Measurements from ENCODE around the gene IRF4. TPM values are rescaled to one million over a fixed set of nuclear protein-coding genes. Genes with fewer than 3 reads are reported as not detected.

IRF4 gene
- polyA plus RNA-seq, 1 of the 3 experiments (the other 2 are of a cell fraction) = not detected

- no peaks in the 10 kb centered on the region for H3K9me2 ChIP-seq
These were observed 31.0 kb downstream of the IRF4 start for GRCh38 chr6:422433-423054.

GRCh38 chr6:423055-423798, 31.7 kb downstream of the IRF4 start:
- Histone ChIP-seq H3K4me1 (ENCODE audit: control insufficient read depth in 1 of 2, insufficient read depth in 2 of 2, low read depth in 1 of 2, low read length in 1 of 2) (peaks cover 0 to 4% of the 10 kb centered on the region in 2 experiments; a peak in 1 of 4 replicates), H3K9me3 (no peaks in the 10 kb centered on the region), H3K79me2 (ENCODE audit: insufficient read depth) (no peaks in the 10 kb centered on the region), H2AFZ (ENCODE audit: low read depth) (no peak overlapping the region), H3K4me3 (ENCODE audit: low read depth in 2 of 2, low read length in 1 of 2) (no peak overlapping the region), H3K27me3 (ENCODE audit: insufficient read depth) (peaks cover 16% of the 10 kb centered on the region), H4K20me1 (ENCODE audit: insufficient read depth) (no peaks in the 10 kb centered on the region), H3K9me2 (no peaks in the 10 kb centered on the region), H3K9ac (no peak overlapping the region), H3K4me2 (no peak overlapping the region), H3F3A (replicated peaks; ENCODE audit: insufficient read depth) (peaks cover 4% of the 10 kb centered on the region), H3K27ac (ENCODE audit: low read depth in 2 of 2, low read length in 1 of 2) (no peak overlapping the region), H3K36me3 (replicated peaks in 1 of 2; ENCODE audit: control insufficient read depth in 1 of 2, insufficient read depth in 2 of 2, low read length in 1 of 2) (no peaks in the 10 kb centered on the region)
- ChIA-PET POLR2A (no interaction called here), CTCF (no interaction called here)
- TF ChIP-seq IRF3 (IDR thresholded peaks at IDR 0.05; ENCODE audit: low read depth, low read length) = no peak
- TF ChIP-seq CTCF (IDR thresholded peaks at IDR 0.05) = no peak
- TF ChIP-seq SIN3A (IDR thresholded peaks at IDR 0.05; ENCODE audit: borderline replicate concordance, low read depth, low read length) = no peak
- TF ChIP-seq GABPA (IDR thresholded peaks at IDR 0.05; ENCODE audit: low read depth) = no peak
- no peak for TF ChIP-seq ELF1 (IDR thresholded peaks at IDR 0.05)
- no peak for TF ChIP-seq TCF12 (IDR thresholded peaks at IDR 0.05)
- TF ChIP-seq CHD2 (IDR thresholded peaks at IDR 0.05; ENCODE audit: low read length, partially characterized antibody) = no peak
- no peak for TF ChIP-seq NFIC (IDR thresholded peaks at IDR 0.05; ENCODE audit: borderline replicate concordance)
- TF ChIP-seq USF1 (IDR thresholded peaks at IDR 0.05; ENCODE audit: borderline replicate concordance, low read depth) = no peak
- TF ChIP-seq NRF1 (IDR thresholded peaks at IDR 0.05; ENCODE audit: low read depth, low read length) = no peak
- TF ChIP-seq FOXJ3 (CRISPR knock-in tag; IDR thresholded peaks at IDR 0.05) = no peak
- no peak for DNase-seq
- 57% methylated on average over 10 of the region's 11 CpGs for WGBS (ENCODE audit: low lambda C conversion rate)

More at GRCh38 chr6:422433-423054, 31.0 kb downstream of the IRF4 start:
- 13% methylated on average over 6 of the region's 6 CpGs for WGBS (ENCODE audit: low lambda C conversion rate)
- Histone ChIP-seq H3K4me3 (ENCODE audit: low read depth in 2 of 2, low read length in 1 of 2) (no peak overlapping the region), H3F3A (replicated peaks; ENCODE audit: insufficient read depth) (peaks cover 4% of the 10 kb centered on the region), H2AFZ (ENCODE audit: low read depth) (no peak overlapping the region), H3K9me3 (no peaks in the 10 kb centered on the region), H3K79me2 (ENCODE audit: insufficient read depth) (no peaks in the 10 kb centered on the region), H3K4me2 (no peak overlapping the region), H3K27me3 (ENCODE audit: insufficient read depth) (peaks cover 13% of the 10 kb centered on the region; the same call in 1 of the 2 replicates), H3K9ac (no peak overlapping the region), H3K4me1 (ENCODE audit: control insufficient read depth in 1 of 2, insufficient read depth in 2 of 2, low read depth in 1 of 2, low read length in 1 of 2) (peaks cover 0 to 4% of the 10 kb centered on the region in 2 experiments; a peak in 1 of 4 replicates), H3K36me3 (replicated peaks in 1 of 2; ENCODE audit: control insufficient read depth in 1 of 2, insufficient read depth in 2 of 2, low read length in 1 of 2) (no peaks in the 10 kb centered on the region), H3K27ac (ENCODE audit: low read depth in 2 of 2, low read length in 1 of 2) (no peak overlapping the region), H4K20me1 (ENCODE audit: insufficient read depth) (no peaks in the 10 kb centered on the region)
- TF ChIP-seq FOSL2 (IDR thresholded peaks at IDR 0.05; ENCODE audit: borderline replicate concordance, low read depth) = no peak
- TF ChIP-seq ZBTB33 (IDR thresholded peaks at IDR 0.05; ENCODE audit: borderline replicate concordance, low read depth) = no peak
- no peak for TF ChIP-seq FOXJ3 (CRISPR knock-in tag; IDR thresholded peaks at IDR 0.05)
- no peak for TF ChIP-seq TEAD4 (IDR thresholded peaks at IDR 0.05; ENCODE audit: borderline replicate concordance, insufficient read depth)
- TF ChIP-seq EZH2phosphoT487 (IDR thresholded peaks at IDR 0.05; ENCODE audit: borderline replicate concordance, low read depth) = no peak
- TF ChIP-seq MEF2A (IDR thresholded peaks at IDR 0.05; ENCODE audit: borderline replicate concordance, low read depth) = no peak
- no peak for TF ChIP-seq SIN3A (IDR thresholded peaks at IDR 0.05; ENCODE audit: borderline replicate concordance, low read depth, low read length)
- no peak for TF ChIP-seq TAF1 (IDR thresholded peaks at IDR 0.05; ENCODE audit: borderline replicate concordance, low read depth, low read length)
- TF ChIP-seq CHD2 (IDR thresholded peaks at IDR 0.05; ENCODE audit: low read length, partially characterized antibody) = no peak
- no peak for TF ChIP-seq GABPA (IDR thresholded peaks at IDR 0.05; ENCODE audit: low read depth)
- POLR2A ChIA-PET = no interaction called here
- CTCF ChIA-PET = interaction anchor here (1.5 kb wide), 1 partner anchor 14 kb away, joined by 3 read pairs; no protein-coding TSS in a partner anchor
- DNase-seq = no peak

All from SK-N-SH (cell line).